Inferior parietal cortex (tissue), 1 donor: ENCODE results near the gene SRGAP3.
"Not testable (repeated sequence)": the region's sequence is repeated elsewhere in the genome, so short reads cannot be mapped to it uniquely, and the experiment has no call there.

Source experiments
- DNase-seq: peaks from one replicate; pipeline ENCODE4 v3.0.0-alpha.2; 2016; ENCODE audit errors: extremely low spot score

Gene SRGAP3

GRCh38 chr3:9249273-9250192, at the start of gene SRGAP3:
TSS of gene SRGAP3 (minus strand) at chr3:9249646. CDS start at chr3:9248951, 695 bp downstream.
- peak; percentile 98 for DNase-seq

GRCh38 chr3:9298236-9298635, 48.8 kb upstream of the SRGAP3 start:
- no peak for DNase-seq

- no peak for DNase-seq
Observed at GRCh38 chr3:9296241-9296640, 46.8 kb upstream of the SRGAP3 start.

GRCh38 chr3:9295007-9295406, 45.6 kb upstream of the SRGAP3 start:
- DNase-seq = no peak

GRCh38 chr3:9293953-9294352, 44.5 kb upstream of the SRGAP3 start:
- DNase-seq = not testable (repeated sequence)

- DNase-seq = no peak
Observed at GRCh38 chr3:9293076-9293475, 43.6 kb upstream of the SRGAP3 start.

- no peak for DNase-seq
Observed at GRCh38 chr3:9292516-9292915, 43.1 kb upstream of the SRGAP3 start.

- no peak for DNase-seq
Observed at GRCh38 chr3:9291821-9292410, 42.5 kb upstream of the SRGAP3 start.

GRCh38 chr3:9290566-9290965, 41.1 kb upstream of the SRGAP3 start:
- no peak for DNase-seq

GRCh38 chr3:9281533-9281932, 32.1 kb upstream of the SRGAP3 start:
- DNase-seq = not testable (repeated sequence)

GRCh38 chr3:9280451-9281219, 31.2 kb upstream of the SRGAP3 start:
- peak; percentile 39 for DNase-seq

GRCh38 chr3:9279966-9280365, 30.5 kb upstream of the SRGAP3 start:
- DNase-seq = peak; percentile 43

GRCh38 chr3:9278498-9278897, 29.1 kb upstream of the SRGAP3 start:
- no peak for DNase-seq

GRCh38 chr3:9278085-9278484, 28.6 kb upstream of the SRGAP3 start:
- DNase-seq = no peak

- no peak for DNase-seq
Observed at GRCh38 chr3:9276761-9277370, 27.4 kb upstream of the SRGAP3 start.

GRCh38 chr3:9271903-9272302, 22.5 kb upstream of the SRGAP3 start:
- DNase-seq = no peak

GRCh38 chr3:9270704-9271103, 21.3 kb upstream of the SRGAP3 start:
- no peak for DNase-seq

- no peak for DNase-seq
Observed at GRCh38 chr3:9266716-9267115, 17.3 kb upstream of the SRGAP3 start.

- DNase-seq = no peak
Observed at GRCh38 chr3:9260305-9260704, 10.9 kb upstream of the SRGAP3 start.

GRCh38 chr3:9257092-9257491, 7.6 kb upstream of the SRGAP3 start:
- DNase-seq = no peak

- no peak for DNase-seq
Observed at GRCh38 chr3:9255976-9256375, 6.5 kb upstream of the SRGAP3 start.

- no peak for DNase-seq
Observed at GRCh38 chr3:9254764-9255163, 5.3 kb upstream of the SRGAP3 start.
